ENCODE measurements around the gene ABCC11.

ABCC11 gene

DNA sequence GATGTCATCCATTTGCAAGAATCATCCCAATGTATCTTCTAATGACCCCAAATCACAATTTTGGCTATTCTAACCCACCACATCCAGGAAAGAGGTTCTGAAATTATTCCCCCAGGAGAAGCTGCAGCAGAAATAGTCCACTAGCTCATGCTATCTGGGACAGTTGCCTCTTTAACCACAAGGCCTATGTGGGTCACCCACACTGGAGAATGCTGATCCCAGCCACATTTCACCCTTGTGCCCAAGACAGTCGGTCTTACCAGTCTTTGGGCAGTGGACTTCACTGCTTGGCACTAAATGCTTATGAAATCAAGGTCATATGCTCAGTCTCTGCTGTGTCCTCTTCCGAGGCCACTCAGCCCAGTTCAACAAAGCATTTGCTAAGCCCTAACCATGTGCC is 118.6 kb downstream of the ABCC11 start:
- Histone ChIP-seq H3K4me1 (ENCODE audit: control insufficient read depth, insufficient read depth, low read length) (peaks cover 7% of the 10 kb centered on the region; the same call in 1 of the 2 replicates), H3K9me3 (ENCODE audit: control insufficient read depth, insufficient read depth, low read depth, low read length) (no peaks in the 10 kb centered on the region), H3K36me3 (ENCODE audit: control insufficient read depth, insufficient read depth, low read length) (no peaks in the 10 kb centered on the region), H3K9ac (ENCODE audit: low read length) (no peak overlapping the region), H3K27ac (ENCODE audit: low read depth, low read length) (no peak overlapping the region), H3K4me3 (ENCODE audit: low read depth, low read length) (no peak overlapping the region), H3K27me3 (ENCODE audit: control insufficient read depth, insufficient read depth, low read length) (no peaks in the 10 kb centered on the region)

- Histone ChIP-seq H3K9me3 (ENCODE audit: control insufficient read depth, insufficient read depth, low read depth, low read length) (no peaks in the 10 kb centered on the region), H3K27me3 (ENCODE audit: control insufficient read depth, insufficient read depth, low read length) (no peaks in the 10 kb centered on the region), H3K4me3 (ENCODE audit: low read depth, low read length) (no peak overlapping the region), H3K36me3 (ENCODE audit: control insufficient read depth, insufficient read depth, low read length) (no peaks in the 10 kb centered on the region), H3K9ac (ENCODE audit: low read length) (no peak overlapping the region), H3K4me1 (ENCODE audit: control insufficient read depth, insufficient read depth, low read length) (peaks cover 7% of the 10 kb centered on the region; the same call in 1 of the 2 replicates), H3K27ac (ENCODE audit: low read depth, low read length) (no peak overlapping the region)
Measured at GRCh38 chr16:48126801-48127644, 120.3 kb downstream of the ABCC11 start.

DNA sequence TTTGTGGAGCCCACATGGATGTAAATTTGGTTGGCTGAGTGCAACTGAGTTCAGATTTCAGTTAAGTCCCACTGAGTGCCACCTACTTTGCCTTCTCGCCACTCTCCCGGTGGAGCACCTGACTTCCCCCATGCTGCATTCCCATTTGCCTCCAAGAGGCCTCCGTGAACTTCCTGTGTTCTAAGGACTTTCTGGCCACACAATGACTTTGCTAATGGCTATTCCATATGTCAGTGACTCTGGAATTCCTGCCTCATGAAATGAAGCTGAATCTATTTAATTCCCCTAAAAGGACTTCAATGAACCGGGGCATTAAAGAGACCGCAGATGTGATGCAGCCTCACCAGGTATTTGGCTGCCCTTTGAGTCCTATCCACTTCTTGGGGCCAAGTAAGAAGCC is 121.5 kb downstream of the ABCC11 start:
- Histone ChIP-seq H3K4me1 (ENCODE audit: control insufficient read depth, insufficient read depth, low read length) (peaks cover 7% of the 10 kb centered on the region; the same call in 1 of the 2 replicates), H3K9ac (ENCODE audit: low read length) (no peak overlapping the region), H3K27ac (ENCODE audit: low read depth, low read length) (no peak overlapping the region)

GRCh38 chr16:48124266-48124665 is 123.1 kb downstream of the ABCC11 start:
- H3K4me1 ChIP-seq (ENCODE audit: control insufficient read depth, insufficient read depth, low read length) = peaks cover 7% of the 10 kb centered on the region; the same call in 1 of the 2 replicates
- H3K36me3 ChIP-seq (ENCODE audit: control insufficient read depth, insufficient read depth, low read length) = no peaks in the 10 kb centered on the region
- no peak overlapping the region for H3K27ac ChIP-seq (ENCODE audit: low read depth, low read length)
- H3K4me3 ChIP-seq (ENCODE audit: low read depth, low read length) = no peak overlapping the region
- no peaks in the 10 kb centered on the region for H3K9me3 ChIP-seq (ENCODE audit: control insufficient read depth, insufficient read depth, low read depth, low read length)
- H3K27me3 ChIP-seq (ENCODE audit: control insufficient read depth, insufficient read depth, low read length) = no peaks in the 10 kb centered on the region
- H3K9ac ChIP-seq (ENCODE audit: low read length) = no peak overlapping the region

More for the DNA sequence above, 121.5 kb downstream of the ABCC11 start:
- no peak overlapping the region for H3K4me3 ChIP-seq (ENCODE audit: low read depth, low read length)
- no peaks in the 10 kb centered on the region for H3K9me3 ChIP-seq (ENCODE audit: control insufficient read depth, insufficient read depth, low read depth, low read length)
- H3K36me3 ChIP-seq (ENCODE audit: control insufficient read depth, insufficient read depth, low read length) = no peaks in the 10 kb centered on the region
- no peaks in the 10 kb centered on the region for H3K27me3 ChIP-seq (ENCODE audit: control insufficient read depth, insufficient read depth, low read length)

DNA sequence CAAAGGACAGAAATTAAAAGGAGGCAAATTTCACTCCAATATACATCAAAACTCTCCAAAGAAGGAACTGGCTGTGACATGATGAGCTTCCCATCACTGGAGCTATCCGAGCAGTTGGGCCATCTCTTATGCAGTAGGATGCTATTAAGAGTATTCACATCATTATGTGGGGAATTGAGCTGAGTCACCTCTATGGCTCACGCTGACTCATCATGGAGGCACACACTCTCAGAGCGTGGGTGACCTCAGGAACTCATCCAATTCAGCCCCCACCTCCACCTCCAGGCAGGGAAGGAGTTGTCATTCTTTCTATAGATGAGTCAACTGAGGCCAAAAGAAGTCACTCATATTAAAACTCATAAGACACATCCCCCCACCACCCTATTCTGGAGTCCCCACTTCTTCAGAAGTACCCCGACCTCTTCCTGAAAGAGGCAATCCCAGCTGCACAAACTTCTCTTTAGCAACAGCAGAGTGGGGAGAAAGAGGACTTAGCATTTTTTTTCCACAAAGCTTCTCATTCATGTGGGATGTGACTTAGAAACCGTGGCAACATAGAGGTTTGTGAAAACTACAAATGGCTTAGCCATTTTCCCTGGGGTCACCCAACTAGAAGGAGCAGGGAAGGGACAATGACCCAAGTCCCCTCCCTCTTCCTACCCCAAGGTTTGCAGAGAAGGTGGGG is 124.1 kb downstream of the ABCC11 start:
- Histone ChIP-seq H3K27me3 (ENCODE audit: control insufficient read depth, insufficient read depth, low read length) (no peaks in the 10 kb centered on the region), H3K9me3 (ENCODE audit: control insufficient read depth, insufficient read depth, low read depth, low read length) (no peaks in the 10 kb centered on the region), H3K4me3 (ENCODE audit: low read depth, low read length) (no peak overlapping the region), H3K4me1 (ENCODE audit: control insufficient read depth, insufficient read depth, low read length) (peaks cover 7% of the 10 kb centered on the region; the same call in 1 of the 2 replicates), H3K9ac (ENCODE audit: low read length) (no peak overlapping the region), H3K36me3 (ENCODE audit: control insufficient read depth, insufficient read depth, low read length) (no peaks in the 10 kb centered on the region), H3K27ac (ENCODE audit: low read depth, low read length) (no peak overlapping the region)

DNA sequence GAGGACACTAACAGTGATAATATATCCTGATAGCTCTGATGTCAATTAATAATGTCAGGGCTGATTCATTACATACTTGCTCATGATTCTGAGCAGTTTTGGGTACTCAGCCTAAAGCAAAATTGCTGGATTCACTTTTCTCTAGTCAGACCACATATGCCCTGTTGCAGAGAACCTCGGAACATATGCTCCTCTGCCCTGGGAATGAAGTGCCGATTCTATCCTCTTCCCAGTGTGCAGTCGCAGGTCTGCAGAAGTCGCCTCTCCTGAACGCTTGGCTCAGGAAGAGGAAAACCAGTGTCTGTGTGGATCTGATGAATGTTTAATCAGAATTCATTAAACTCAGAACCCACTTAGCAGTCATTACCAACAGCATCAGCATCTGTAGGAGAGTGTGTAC is 126.1 kb downstream of the ABCC11 start:
- H3K27ac ChIP-seq (ENCODE audit: low read depth, low read length) = no peak overlapping the region
- peaks cover 6% of the 10 kb centered on the region; the same call in 1 of the 2 replicates for H3K4me1 ChIP-seq (ENCODE audit: control insufficient read depth, insufficient read depth, low read length)

DNA sequence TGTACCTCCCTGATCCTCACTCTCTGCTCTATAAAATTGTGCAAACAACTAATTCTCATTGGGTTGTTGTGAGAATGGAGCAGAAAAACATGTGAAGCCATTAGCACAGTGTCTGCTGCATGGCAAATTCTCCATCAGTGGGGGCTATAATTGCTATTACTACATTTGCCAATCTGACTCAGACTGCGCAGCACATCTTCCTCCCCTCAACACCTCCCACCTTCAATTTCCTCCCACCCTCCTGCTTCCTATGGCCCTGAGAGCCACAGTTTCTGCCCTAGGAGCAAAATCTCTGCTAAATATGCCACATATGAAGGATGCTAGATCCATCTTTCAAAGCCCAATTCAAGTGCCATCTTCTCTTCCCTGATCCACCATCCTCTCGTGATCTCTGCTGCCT is 128.5 kb downstream of the ABCC11 start:
- no peak overlapping the region for H3K4me3 ChIP-seq (ENCODE audit: low read depth, low read length)

More for the DNA sequence above, 126.1 kb downstream of the ABCC11 start:
- Histone ChIP-seq H3K9me3 (ENCODE audit: control insufficient read depth, insufficient read depth, low read depth, low read length) (no peaks in the 10 kb centered on the region), H3K4me3 (ENCODE audit: low read depth, low read length) (no peak overlapping the region), H3K27me3 (ENCODE audit: control insufficient read depth, insufficient read depth, low read length) (no peaks in the 10 kb centered on the region), H3K9ac (ENCODE audit: low read length) (no peak overlapping the region), H3K36me3 (ENCODE audit: control insufficient read depth, insufficient read depth, low read length) (no peaks in the 10 kb centered on the region)

DNA sequence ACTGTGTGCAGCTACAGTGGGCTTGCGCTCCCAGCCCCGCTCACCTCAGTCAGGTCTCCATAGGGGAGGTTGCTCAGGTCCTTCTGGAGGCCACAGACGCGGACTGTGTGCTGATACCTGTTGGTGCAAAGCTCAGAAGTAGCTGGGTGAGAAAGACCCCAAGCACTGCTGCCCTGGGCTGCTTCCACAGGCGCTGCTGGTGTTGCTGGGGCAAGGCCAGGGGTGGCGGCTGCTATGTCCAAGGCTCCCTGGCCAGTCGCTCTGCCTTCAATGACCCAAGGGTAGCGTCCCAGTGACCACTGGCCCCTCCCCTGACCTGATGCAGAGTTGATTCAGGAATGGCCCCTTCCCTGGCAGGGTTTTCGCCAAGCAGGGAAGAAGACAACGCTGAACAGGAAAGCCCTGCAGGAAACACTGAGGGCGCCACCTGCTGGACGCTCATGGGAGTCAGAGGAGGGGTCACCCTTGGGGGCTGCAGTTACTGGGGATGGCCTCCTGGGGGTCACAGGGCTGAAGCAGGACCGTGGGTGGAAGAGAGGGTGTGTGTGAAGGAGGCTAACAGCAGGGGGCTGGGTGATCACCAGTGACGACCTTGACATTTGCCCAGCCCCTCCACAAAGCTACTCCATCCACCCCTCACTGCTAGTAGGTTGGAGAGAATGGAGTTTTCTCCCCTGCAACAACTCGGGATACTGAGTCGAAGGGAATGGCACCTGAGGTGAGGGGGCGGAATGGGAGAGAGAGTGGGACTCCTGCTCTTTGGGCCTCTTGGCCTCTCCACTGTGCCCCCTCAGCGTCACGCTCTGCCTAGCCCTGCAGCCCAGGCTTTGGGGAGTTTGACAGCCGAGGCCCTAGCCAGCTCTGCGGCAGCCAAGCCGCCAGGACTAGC is 129.9 kb downstream of the ABCC11 start:
- Histone ChIP-seq H3K4me1 (ENCODE audit: control insufficient read depth, insufficient read depth, low read length) (peaks cover 3% of the 10 kb centered on the region; the same call in 1 of the 2 replicates), H3K9me3 (ENCODE audit: control insufficient read depth, insufficient read depth, low read depth, low read length) (no peaks in the 10 kb centered on the region), H3K27ac (ENCODE audit: low read depth, low read length) (no peak overlapping the region), H3K36me3 (ENCODE audit: control insufficient read depth, insufficient read depth, low read length) (no peaks in the 10 kb centered on the region), H3K27me3 (ENCODE audit: control insufficient read depth, insufficient read depth, low read length) (no peaks in the 10 kb centered on the region), H3K9ac (ENCODE audit: low read length) (no peak overlapping the region), H3K4me3 (ENCODE audit: low read depth, low read length) (no peak overlapping the region)

More for the DNA sequence above, 128.5 kb downstream of the ABCC11 start:
- Histone ChIP-seq H3K36me3 (ENCODE audit: control insufficient read depth, insufficient read depth, low read length) (no peaks in the 10 kb centered on the region), H3K4me1 (ENCODE audit: control insufficient read depth, insufficient read depth, low read length) (peaks cover 3% of the 10 kb centered on the region; the same call in 1 of the 2 replicates), H3K9ac (ENCODE audit: low read length) (no peak overlapping the region), H3K27me3 (ENCODE audit: control insufficient read depth, insufficient read depth, low read length) (no peaks in the 10 kb centered on the region), H3K9me3 (ENCODE audit: control insufficient read depth, insufficient read depth, low read depth, low read length) (no peaks in the 10 kb centered on the region), H3K27ac (ENCODE audit: low read depth, low read length) (no peak overlapping the region)
